Activated CD4-positive, alpha-beta T cell treated with anti-CD3 and anti-CD28 coated beads for 36 hours (primary cell): ENCODE data around the gene MXI1. TPM values are rescaled to one million over a fixed set of nuclear protein-coding genes. Genes with fewer than 3 reads are reported as not detected.

ENCODE experiments used
- ATAC-seq: fragments of 200-7000 bp; cut with Tn5 transposase; one replicate; pipeline ENCODE4 v1.10.0; 2021; ENCODE audit warnings: mild to moderate bottlenecking, moderate library complexity
- CTCF ChIA-PET: fragments of 350-600 bp; sonication (Branson Sonifier 250); formaldehyde crosslinking; loops from one replicate; lab custom pipeline; 2021; ENCODE audit warnings: antibody characterized with exemption; lab: Charles Lee
- POLR2A ChIA-PET: fragments of 350-600 bp; sonication (Branson Sonifier 250); formaldehyde crosslinking; loops from one replicate; lab custom pipeline; 2021; ENCODE audit warnings: antibody characterized with exemption, inconsistent platforms; lab: Charles Lee
- DNase-seq: peaks from one replicate; pipeline ENCODE4 v3.0.0-alpha.2; 2020
- H3K27ac Mint-ChIP-seq: one replicate; pipeline ENCODE4 v1.8.0; 2021; ENCODE audit warnings: mixed read lengths
- H3K27me3 Mint-ChIP-seq: one replicate; pipeline ENCODE4 v1.8.0; 2021; ENCODE audit warnings: mixed read lengths
- H3K36me3 Mint-ChIP-seq: one replicate; pipeline ENCODE4 v1.8.0; 2021; ENCODE audit warnings: low read depth, mixed read lengths
- H3K4me1 Mint-ChIP-seq: one replicate; pipeline ENCODE4 v1.8.0; 2021; ENCODE audit warnings: mixed read lengths
- H3K4me3 Mint-ChIP-seq: one replicate; pipeline ENCODE4 v1.8.0; 2021; ENCODE audit warnings: mild to moderate bottlenecking, moderate library complexity, mixed read lengths
- H3K9me3 Mint-ChIP-seq: one replicate; pipeline ENCODE4 v1.8.0; 2021; ENCODE audit warnings: low read depth, mixed read lengths
- intact Hi-C, 2 experiments: fragments of 100-400 bp; cut with DNase I in 1 of 2; cut with micrococcal nuclease in 1 of 2; formaldehyde crosslinking; loops; one replicate each; pipeline versions ENCODE4 v1.14.2 to v1.15.1; 2022 to 2024; cut with DNase I, micrococcal nuclease
- total RNA-seq, 2 experiments: library from RNA; stranded (reverse); gene quantifications; one replicate each; pipeline ENCODE4 v1.2.3, GENCODE V29; 2021

Gene MXI1
- total RNA-seq, 2 experiments from 2014 or later: 49.7 to 75.7 TPM

- Mint-ChIP-seq H3K27me3 (peaks cover 63% of the 10 kb centered on the region), H3K36me3 (no peaks in the 10 kb centered on the region), H3K27ac (no peak overlapping the region), H3K4me1 (peaks cover 26% of the 10 kb centered on the region), H3K9me3 (no peaks in the 10 kb centered on the region), H3K4me3 (no peak overlapping the region)
- ChIA-PET POLR2A (no interaction called here), CTCF (interaction anchor here (0.8 to 1.5 kb wide), 5 partner anchors 12 to 285 kb away, joined by 3 read pairs; no protein-coding TSS in a partner anchor)
- intact Hi-C loops: no loop called here
- peak; percentile 34 for DNase-seq
- peak; percentile 74 for ATAC-seq
Measured at GRCh38 chr10:110168601-110169481, 38.6 kb upstream of the MXI1 start.

DNA sequence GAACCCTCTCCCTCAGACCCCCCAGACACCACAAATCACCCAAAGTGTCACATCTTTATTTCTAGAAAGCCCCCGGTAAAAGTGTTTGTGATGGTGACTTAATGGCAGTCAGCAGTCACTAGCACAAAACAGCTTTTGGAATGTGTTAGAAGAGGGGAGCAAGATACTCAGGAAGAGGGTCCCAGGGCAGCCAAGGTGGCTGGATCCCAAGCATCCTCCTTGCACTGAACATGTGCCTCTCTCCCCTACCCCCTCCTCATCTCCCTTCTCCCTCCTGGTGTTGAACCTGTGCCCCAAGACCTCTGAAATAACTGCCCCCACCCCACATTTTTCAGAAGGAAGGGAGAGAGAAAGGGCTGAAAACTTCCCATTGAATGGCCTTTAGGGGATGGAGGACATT lies 37.8 kb upstream of the MXI1 start:
- H3K4me1 Mint-ChIP-seq: peaks cover 26% of the 10 kb centered on the region
- H3K9me3 Mint-ChIP-seq: no peaks in the 10 kb centered on the region
- no peak for ATAC-seq
- no peak overlapping the region for H3K4me3 Mint-ChIP-seq
- H3K27me3 Mint-ChIP-seq: peaks cover 60% of the 10 kb centered on the region
- H3K36me3 Mint-ChIP-seq: no peaks in the 10 kb centered on the region
- ChIA-PET CTCF (interaction anchor here (1.0 to 1.5 kb wide), 2 partner anchors 11 to 285 kb away, joined by 3 read pairs; no protein-coding TSS in a partner anchor), POLR2A (no interaction called here)
- intact Hi-C loops: no loop called here
- no peak overlapping the region for H3K27ac Mint-ChIP-seq
- no peak for DNase-seq

GRCh38 chr10:110170142-110170971 lies 37.0 kb upstream of the MXI1 start:
- Mint-ChIP-seq H3K27ac (no peak overlapping the region), H3K9me3 (no peaks in the 10 kb centered on the region), H3K27me3 (peaks cover 56% of the 10 kb centered on the region), H3K36me3 (no peaks in the 10 kb centered on the region), H3K4me1 (peaks cover 22% of the 10 kb centered on the region), H3K4me3 (no peak overlapping the region)
- ChIA-PET CTCF (interaction anchor here (0.7 to 1.1 kb wide), 2 partner anchors 33 to 286 kb away, joined by 3 to 7 read pairs; no protein-coding TSS in a partner anchor), POLR2A (no interaction called here)
- ATAC-seq (no peak), DNase-seq (no peak)
- intact Hi-C loops: no loop called here

DNA sequence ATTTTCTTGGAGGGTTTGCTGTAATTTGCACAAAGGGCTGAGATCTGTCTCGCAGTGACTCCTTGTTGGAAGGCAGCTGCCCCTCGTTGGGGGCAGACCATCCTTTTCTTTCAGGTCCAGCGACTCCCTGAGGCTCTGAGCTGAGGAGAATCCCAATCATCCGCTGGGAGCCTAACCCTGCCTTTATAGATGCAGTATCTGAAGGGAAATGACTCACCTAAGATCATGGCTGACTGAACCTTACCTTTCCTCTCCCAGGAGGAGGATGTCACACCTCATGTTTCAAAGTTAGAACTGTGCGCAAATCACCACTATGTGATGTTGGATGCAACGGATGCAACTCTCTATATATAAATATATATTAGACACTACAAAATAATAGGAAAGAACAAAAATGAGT lies 36.4 kb upstream of the MXI1 start:
- ChIA-PET POLR2A (no interaction called here), CTCF (interaction anchor here (0.7 to 1.1 kb wide), 2 partner anchors 32 to 287 kb away, joined by 3 to 7 read pairs; no protein-coding TSS in a partner anchor)
- Mint-ChIP-seq H3K27me3 (peaks cover 50% of the 10 kb centered on the region), H3K4me3 (no peak overlapping the region), H3K4me1 (peaks cover 16% of the 10 kb centered on the region), H3K9me3 (no peaks in the 10 kb centered on the region), H3K27ac (no peak overlapping the region), H3K36me3 (no peaks in the 10 kb centered on the region)
- ATAC-seq (no peak), DNase-seq (no peak)
- intact Hi-C loops: no loop called here

- ChIA-PET CTCF (interaction anchor here (0.6 kb wide), 1 partner anchor 104 kb away, joined by 5 read pairs; no protein-coding TSS in a partner anchor), POLR2A (no interaction called here)
- Mint-ChIP-seq H3K4me3 (no peak overlapping the region), H3K27me3 (peaks cover 45% of the 10 kb centered on the region), H3K36me3 (no peaks in the 10 kb centered on the region), H3K9me3 (no peaks in the 10 kb centered on the region), H3K27ac (no peak overlapping the region), H3K4me1 (peaks cover 14% of the 10 kb centered on the region)
- DNase-seq (no peak), ATAC-seq (no peak)
- intact Hi-C loops: no loop called here
Measured at GRCh38 chr10:110172155-110172554, 35.2 kb upstream of the MXI1 start.

GRCh38 chr10:110174201-110174600 lies 33.2 kb upstream of the MXI1 start:
- no peak overlapping the region for H3K4me3 Mint-ChIP-seq
- POLR2A ChIA-PET: no interaction called here

GRCh38 chr10:110174816-110175215 lies 32.6 kb upstream of the MXI1 start:
- H3K27me3 Mint-ChIP-seq: peaks cover 34% of the 10 kb centered on the region
- ChIA-PET POLR2A (interaction anchor here (0.5 kb wide), 1 partner anchor 36 kb away, joined by 5 read pairs; no protein-coding TSS in a partner anchor), CTCF (interaction anchor here (0.7 kb wide), 1 partner anchor 16 kb away, joined by 4 read pairs; no protein-coding TSS in a partner anchor)
- H3K4me1 Mint-ChIP-seq: peaks cover 5% of the 10 kb centered on the region
- ATAC-seq (no peak), DNase-seq (no peak)
- no peaks in the 10 kb centered on the region for H3K36me3 Mint-ChIP-seq
- intact Hi-C loops: no loop called here
- no peak overlapping the region for H3K27ac Mint-ChIP-seq
- H3K4me3 Mint-ChIP-seq: no peak overlapping the region
- no peaks in the 10 kb centered on the region for H3K9me3 Mint-ChIP-seq

More at GRCh38 chr10:110174201-110174600, 33.2 kb upstream of the MXI1 start:
- DNase-seq (no peak), ATAC-seq (no peak)
- CTCF ChIA-PET: interaction anchor here (0.6 kb wide), 1 partner anchor 31 kb away, joined by 4 read pairs; no protein-coding TSS in a partner anchor
- Mint-ChIP-seq H3K9me3 (no peaks in the 10 kb centered on the region), H3K27me3 (peaks cover 36% of the 10 kb centered on the region), H3K36me3 (no peaks in the 10 kb centered on the region), H3K27ac (no peak overlapping the region), H3K4me1 (peaks cover 6% of the 10 kb centered on the region)
- intact Hi-C loops: no loop called here

DNA sequence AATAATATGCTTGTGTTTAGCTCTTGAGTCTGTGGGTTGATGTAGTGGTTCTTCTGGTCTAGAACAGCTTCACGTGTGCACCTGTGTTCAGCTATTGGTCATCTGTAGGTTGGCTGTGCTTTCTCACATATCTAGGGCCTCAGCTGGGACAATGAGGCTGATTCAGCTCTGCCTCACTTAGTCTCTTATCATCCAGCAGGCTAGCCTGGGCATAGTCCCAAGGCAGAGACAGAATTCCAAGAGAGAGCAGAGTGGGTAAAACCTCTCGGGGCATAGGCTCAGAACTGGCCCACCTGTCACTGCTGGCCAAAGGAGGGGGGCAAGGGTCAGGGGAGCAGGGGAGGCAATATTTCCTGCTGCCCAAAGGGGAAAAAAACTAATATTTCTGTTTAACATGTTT lies 32.0 kb upstream of the MXI1 start:
- DNase-seq (no peak), ATAC-seq (no peak)
- ChIA-PET CTCF (interaction anchor here (0.7 kb wide), 1 partner anchor 16 kb away, joined by 4 read pairs; no protein-coding TSS in a partner anchor), POLR2A (interaction anchor here (0.5 kb wide), 1 partner anchor 36 kb away, joined by 5 read pairs; no protein-coding TSS in a partner anchor)
- Mint-ChIP-seq H3K36me3 (no peaks in the 10 kb centered on the region), H3K4me3 (no peak overlapping the region), H3K27me3 (peaks cover 30% of the 10 kb centered on the region), H3K27ac (no peak overlapping the region), H3K9me3 (no peaks in the 10 kb centered on the region), H3K4me1 (peaks cover 2% of the 10 kb centered on the region)
- intact Hi-C loops: no loop called here

DNA sequence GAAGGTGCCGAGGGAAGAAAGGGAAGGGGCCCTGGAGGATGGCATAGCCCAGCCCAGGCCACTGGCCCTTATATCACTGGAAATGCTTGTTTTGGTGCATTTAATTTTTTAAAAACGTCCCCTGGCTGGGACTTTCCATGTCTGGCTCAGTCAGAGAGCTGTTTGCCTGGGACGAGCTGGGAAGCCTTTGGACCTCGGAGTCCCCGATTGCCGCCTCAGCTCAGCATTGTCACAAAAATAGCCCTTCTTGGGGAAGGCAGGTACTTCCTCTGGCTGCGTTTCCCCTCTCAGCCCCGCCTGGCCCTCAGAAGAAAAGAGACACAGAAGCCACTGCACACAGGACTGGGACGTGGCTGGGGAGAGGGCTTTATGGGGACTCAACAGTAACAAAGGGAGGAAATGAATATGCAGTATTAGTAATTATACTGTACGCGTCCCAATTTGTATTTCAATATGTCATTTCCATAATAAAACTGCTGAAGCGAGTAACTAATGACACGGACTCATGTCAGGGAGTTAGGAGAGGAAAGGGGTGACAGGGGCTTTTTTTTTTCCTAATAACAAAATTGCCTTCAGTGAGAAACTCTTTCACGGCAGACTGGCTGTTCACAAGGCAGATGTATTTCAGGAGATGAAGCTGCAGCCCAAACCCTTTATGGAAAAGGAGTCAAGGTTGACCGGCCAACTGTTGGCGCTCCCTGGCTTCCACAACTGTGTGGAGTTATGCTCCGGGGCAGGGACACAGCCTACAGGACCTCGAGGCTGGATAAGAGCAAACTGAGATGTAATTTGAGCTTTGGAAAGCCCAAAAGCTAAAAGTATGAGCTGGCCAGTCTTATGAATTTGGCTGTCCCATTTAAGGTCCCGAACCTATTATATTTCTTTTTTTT lies 31.0 kb upstream of the MXI1 start:
- H3K4me1 Mint-ChIP-seq: no peaks in the 10 kb centered on the region
- no peaks in the 10 kb centered on the region for H3K36me3 Mint-ChIP-seq
- no peak overlapping the region for H3K4me3 Mint-ChIP-seq
- ChIA-PET POLR2A (no interaction called here), CTCF (interaction anchor here (0.6 to 1.1 kb wide), 2 partner anchors 10 to 12 kb away, joined by 3 read pairs; no protein-coding TSS in a partner anchor)
- no peak overlapping the region for H3K27ac Mint-ChIP-seq
- H3K9me3 Mint-ChIP-seq: no peaks in the 10 kb centered on the region
- intact Hi-C loops: no loop called here
- ATAC-seq: no peak
- DNase-seq: no peak
- H3K27me3 Mint-ChIP-seq: peaks cover 24% of the 10 kb centered on the region

DNA sequence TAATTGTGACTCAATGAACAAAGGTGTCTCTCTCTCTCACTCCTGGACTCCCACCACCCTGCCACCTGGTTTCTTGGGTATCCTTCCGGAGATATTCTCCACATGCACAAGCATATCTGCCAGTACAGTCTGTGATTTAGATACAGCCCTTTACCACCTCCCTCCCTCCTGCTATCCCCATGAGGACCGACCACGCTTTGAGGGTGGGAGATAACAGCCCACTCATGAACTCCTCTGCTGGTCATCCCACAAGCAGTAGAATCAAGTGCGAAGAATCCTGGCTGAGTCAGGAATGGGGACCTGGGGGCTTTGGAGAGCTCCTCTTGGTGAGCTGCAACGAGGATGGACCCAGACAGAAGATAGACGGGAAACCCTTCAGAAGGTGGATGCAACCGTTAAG lies 28.2 kb upstream of the MXI1 start:
- ChIA-PET CTCF (interaction anchor here (0.6 kb wide), 1 partner anchor 293 kb away, joined by 4 read pairs; no protein-coding TSS in a partner anchor), POLR2A (no interaction called here)
- H3K4me3 Mint-ChIP-seq: no peak overlapping the region
- H3K4me1 Mint-ChIP-seq: no peaks in the 10 kb centered on the region
- H3K27me3 Mint-ChIP-seq: peaks cover 15% of the 10 kb centered on the region
- no peak for DNase-seq
- H3K36me3 Mint-ChIP-seq: no peaks in the 10 kb centered on the region
- intact Hi-C loops: no loop called here
- H3K27ac Mint-ChIP-seq: no peak overlapping the region
- H3K9me3 Mint-ChIP-seq: no peaks in the 10 kb centered on the region
- ATAC-seq: no peak
